Right atrium auricular region (tissue), 2 donors: Measurements from ENCODE around the gene PLCD4. TPM values are rescaled to one million over a fixed set of nuclear protein-coding genes. Genes with fewer than 3 reads are reported as not detected.
A peak's percentile ranks its signal among the peaks of the same experiment; 100 is the strongest.

Source experiments
- DNase-seq: peaks from one replicate; pipeline ENCODE4 v3.0.0-alpha.2; 2019; ENCODE audit warnings: low spot score
- H3K27ac ChIP-seq, 2 donors: fragments of 200-600 bp; sonication (generic); 1 replicate in 1 of 2; 2 replicates in 1 of 2; pipeline ENCODE4 v1.5.1; 2016 to 2019
- H3K27me3 ChIP-seq, 2 donors: fragments of 200-600 bp; sonication (generic); one replicate each; pipeline versions ENCODE4 v1.5.1 to v1.6.0; 2017 to 2019
- H3K36me3 ChIP-seq: fragments of 200-600 bp; sonication (generic); one replicate; pipeline ENCODE4 v1.5.1; 2016
- H3K4me1 ChIP-seq, 2 donors: fragments of 200-600 bp; sonication (generic); one replicate each; pipeline versions ENCODE4 v1.5.1 to v1.6.0; 2017 to 2019
- H3K4me3 ChIP-seq, 2 donors: fragments of 200-600 bp; sonication (generic); 1 replicate in 1 of 2; 2 replicates in 1 of 2; pipeline ENCODE4 v1.5.1; 2017 to 2019; ENCODE audit warnings: mild to moderate bottlenecking in 1 of 2, moderate library complexity in 1 of 2
- H3K9me3 ChIP-seq, 2 donors: fragments of 200-600 bp; sonication (generic); one replicate each; pipeline ENCODE4 v1.5.1; 2019
- CTCF ChIP-seq, 2 donors: fragments of 200-600 bp; sonication (generic); IDR thresholded peaks; one replicate each; pipeline ENCODE4 v1.5.1; 2019; ENCODE audit warnings: antibody characterized with exemption in 2 of 2
- total RNA-seq, 2 donors: library from RNA; depleted of rRNA; stranded (reverse); fragments of >200 nt; gene quantifications; one replicate each; pipeline ENCODE4 v1.1.0, GENCODE V29; 2016

PLCD4 gene
- total RNA-seq, 2 donors from 2014 or later = 0.51 to 0.70 TPM

GRCh38 chr2:218659988-218660358, 52.3 kb downstream of the PLCD4 start:
- Histone ChIP-seq H3K27me3 (no peaks in the 10 kb centered on the region), H3K4me3 (peak overlapping the region; percentile 68 to 70), H3K36me3 (peaks cover 45% of the 10 kb centered on the region), H3K4me1 (peaks cover 0 to 31% of the 10 kb centered on the region in 2 donors), H3K9me3 (no peaks in the 10 kb centered on the region), H3K27ac (peak overlapping the region; percentile 65 to 68)
- DNase-seq = no peak
- TF ChIP-seq CTCF (IDR thresholded peaks at IDR 0.05) = no peak

GRCh38 chr2:218662377-218662776, 54.7 kb downstream of the PLCD4 start:
- no peak overlapping the region for H3K27ac ChIP-seq
- H3K36me3 ChIP-seq = peaks cover 50% of the 10 kb centered on the region
- H3K4me3 ChIP-seq = no peak overlapping the region
- peaks cover 0 to 16% of the 10 kb centered on the region in 2 donors for H3K4me1 ChIP-seq
- no peak for DNase-seq
- no peak for TF ChIP-seq CTCF (IDR thresholded peaks at IDR 0.05)
- no peaks in the 10 kb centered on the region for H3K9me3 ChIP-seq
- H3K27me3 ChIP-seq = no peaks in the 10 kb centered on the region

GRCh38 chr2:218662827-218663226, 55.1 kb downstream of the PLCD4 start:
- Histone ChIP-seq H3K9me3 (no peaks in the 10 kb centered on the region), H3K36me3 (peaks cover 54% of the 10 kb centered on the region), H3K4me1 (peaks cover 0 to 16% of the 10 kb centered on the region in 2 donors), H3K27me3 (no peaks in the 10 kb centered on the region), H3K4me3 (no peak overlapping the region), H3K27ac (no peak overlapping the region)
- no peak for DNase-seq
- TF ChIP-seq CTCF (IDR thresholded peaks at IDR 0.05) = no peak

GRCh38 chr2:218663901-218664300, 56.2 kb downstream of the PLCD4 start:
- DNase-seq = no peak
- H3K36me3 ChIP-seq = peaks cover 64% of the 10 kb centered on the region

GRCh38 chr2:218664653-218665052, 57.0 kb downstream of the PLCD4 start:
- Histone ChIP-seq H3K36me3 (peaks cover 64% of the 10 kb centered on the region), H3K4me1 (peaks cover 0 to 7% of the 10 kb centered on the region in 2 donors), H3K9me3 (no peaks in the 10 kb centered on the region), H3K4me3 (no peak overlapping the region), H3K27ac (no peak overlapping the region), H3K27me3 (no peaks in the 10 kb centered on the region)
- no peak for DNase-seq
- TF ChIP-seq CTCF (IDR thresholded peaks at IDR 0.05) = no peak

More at GRCh38 chr2:218663901-218664300, 56.2 kb downstream of the PLCD4 start:
- Histone ChIP-seq H3K9me3 (no peaks in the 10 kb centered on the region), H3K27me3 (no peaks in the 10 kb centered on the region), H3K4me3 (no peak overlapping the region), H3K4me1 (peaks cover 0 to 7% of the 10 kb centered on the region in 2 donors), H3K27ac (no peak overlapping the region)
- no peak for TF ChIP-seq CTCF (IDR thresholded peaks at IDR 0.05)

GRCh38 chr2:218671097-218671653, 63.5 kb downstream of the PLCD4 start:
- TF ChIP-seq CTCF (IDR thresholded peaks at IDR 0.05) = no peak
- peak overlapping the region; percentile 85 to 88 for H3K4me3 ChIP-seq
- DNase-seq = no peak
- H3K9me3 ChIP-seq = no peaks in the 10 kb centered on the region
- H3K27me3 ChIP-seq = no peaks in the 10 kb centered on the region
- H3K36me3 ChIP-seq = peaks cover 35% of the 10 kb centered on the region
- peaks cover 0 to 17% of the 10 kb centered on the region in 2 donors for H3K4me1 ChIP-seq
- peak overlapping the region; percentile 67 to 75 for H3K27ac ChIP-seq
